Type B pancreatic cell (in vitro differentiated cells): Measurements from ENCODE around the gene AHRR. TPM values are rescaled to one million over a fixed set of nuclear protein-coding genes. Genes with fewer than 3 reads are reported as not detected.

Source experiments
- DNase-seq: peaks from one replicate; pipeline ENCODE4 v3.0.0; 2021; ENCODE audit warnings: mixed read lengths; ENCODE audit not compliant: unreplicated experiment; ENCODE audit errors: extremely low spot score
- H3K27ac Mint-ChIP-seq: 2 replicates; pipeline ENCODE4 v1.8.0; 2021; ENCODE audit warnings: mild to moderate bottlenecking, mixed read lengths
- H3K27me3 Mint-ChIP-seq: 2 replicates; pipeline ENCODE4 v1.8.0; 2021; ENCODE audit warnings: mixed read lengths
- H3K36me3 Mint-ChIP-seq: 2 replicates; pipeline ENCODE4 v1.8.0; 2021; ENCODE audit warnings: mixed read lengths
- H3K4me1 Mint-ChIP-seq: one replicate; pipeline ENCODE4 v1.8.0; 2021; ENCODE audit warnings: mixed read lengths; ENCODE audit not compliant: unreplicated experiment
- H3K4me3 Mint-ChIP-seq: 2 replicates; pipeline ENCODE4 v1.8.0; 2021; ENCODE audit warnings: mild to moderate bottlenecking, mixed read lengths
- H3K9me3 Mint-ChIP-seq: 2 replicates; pipeline ENCODE4 v1.8.0; 2021; ENCODE audit warnings: mixed read lengths
- CTCF ChIP-seq: fragments of 200-600 bp; sonication (generic); conservative IDR thresholded peaks from 2 replicates; pipeline ENCODE4 v1.5.0; 2021; ENCODE audit warnings: antibody characterized with exemption, mild to moderate bottlenecking
- total RNA-seq: library from RNA; stranded (reverse); gene quantifications from 2 replicates; pipeline ENCODE4 v1.2.1, GENCODE V29; 2021; ENCODE audit warnings: low replicate concordance

Gene AHRR
- total RNA-seq, 1 donor from 2014 or later, result 13.4 TPM

DNA sequence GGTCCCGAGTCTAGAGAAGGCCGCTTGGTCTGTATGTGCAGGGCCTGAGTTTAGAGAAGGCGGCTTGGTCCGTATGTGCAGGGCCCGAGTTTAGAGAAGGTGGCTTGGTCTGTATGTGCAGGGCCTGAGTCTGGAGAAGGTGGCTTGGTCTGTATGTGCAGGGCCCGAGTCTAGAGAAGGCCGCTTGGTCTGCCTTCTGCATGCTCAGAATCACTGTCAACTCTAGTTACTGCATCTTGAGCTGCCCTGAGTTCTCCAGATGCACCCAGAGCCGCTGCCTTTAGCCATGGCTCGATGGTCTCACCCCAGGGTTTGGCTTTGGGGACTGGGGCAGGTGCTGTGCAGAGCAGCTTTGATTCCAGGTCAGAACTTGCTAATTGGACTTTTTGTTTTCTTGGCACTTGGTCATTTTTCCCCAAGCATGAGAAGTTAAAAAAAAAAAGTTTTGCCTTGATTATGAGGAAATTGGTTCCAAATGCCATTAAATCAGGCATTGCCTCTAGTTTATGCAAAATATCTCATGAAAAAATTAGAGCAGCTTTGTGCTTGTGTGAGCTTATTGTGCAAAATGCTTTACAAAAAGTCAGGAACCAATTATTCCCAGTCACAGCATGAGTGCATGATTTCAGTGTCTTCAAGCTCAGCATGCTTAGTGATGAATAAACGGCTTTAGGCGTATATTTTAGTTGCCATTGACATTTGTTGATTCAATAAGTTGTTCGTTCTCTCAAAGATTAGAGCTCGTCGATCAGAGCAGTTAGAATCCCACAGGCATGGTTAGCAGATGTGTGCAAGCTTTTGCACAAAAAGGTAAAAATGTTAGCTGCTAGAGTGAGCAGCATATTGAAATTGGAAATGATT, 96.0 kb downstream of the AHRR start:
- TF ChIP-seq CTCF, result no peak
- Mint-ChIP-seq H3K27me3 (no peaks in the 10 kb centered on the region), H3K9me3 (no peaks in the 10 kb centered on the region), H3K4me1 (peaks cover 29% of the 10 kb centered on the region), H3K36me3 (no peaks in the 10 kb centered on the region), H3K4me3 (no peak overlapping the region), H3K27ac (peak overlapping the region; percentile 16)
- no peak for DNase-seq

DNA sequence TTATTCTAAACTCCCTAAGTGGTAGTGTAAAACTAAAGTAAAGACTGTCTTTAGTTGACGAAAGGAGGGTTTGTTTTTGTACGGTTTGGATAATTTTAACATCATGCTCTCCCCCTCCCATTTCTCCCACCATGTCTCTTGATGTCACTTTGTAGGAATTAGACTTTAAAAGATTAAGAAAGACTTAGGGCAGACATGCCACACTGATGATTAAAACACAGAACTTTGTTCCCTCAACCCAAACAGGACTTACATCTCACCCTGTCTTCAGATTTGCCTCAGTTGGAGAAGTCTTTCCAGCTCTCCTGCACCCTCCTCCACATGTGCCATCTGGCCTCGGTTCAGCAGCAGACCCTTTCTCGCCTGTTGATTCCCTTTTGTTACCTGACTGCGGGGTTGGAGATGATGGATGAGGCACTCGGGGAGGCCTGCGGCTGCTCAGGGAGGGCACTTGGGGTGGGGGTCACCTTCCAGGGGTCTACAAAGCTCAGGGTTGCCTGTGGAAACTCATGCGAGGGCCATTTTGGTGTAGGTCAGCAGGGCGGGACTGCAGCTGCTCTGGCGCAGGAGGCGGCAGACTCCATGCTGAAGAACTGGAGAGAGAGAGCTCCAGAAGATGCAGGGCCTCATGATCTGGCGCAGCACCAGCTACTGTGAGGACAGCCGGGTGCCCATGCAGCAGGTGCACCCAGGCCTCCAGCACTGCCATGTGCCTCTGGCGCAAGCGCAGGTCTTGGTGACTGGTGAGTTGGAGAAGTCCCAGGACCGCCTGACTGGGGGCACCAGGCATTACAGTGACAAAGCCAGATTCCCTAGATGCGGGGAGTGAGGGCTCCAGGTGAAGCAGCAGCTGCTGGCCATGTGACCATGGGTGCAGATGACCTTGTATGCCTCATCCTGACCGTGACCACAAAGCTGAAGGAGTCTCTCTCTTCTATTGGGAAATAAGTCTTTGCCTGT, 96.9 kb downstream of the AHRR start:
- no peak for DNase-seq
- TF ChIP-seq CTCF, result no peak
- Mint-ChIP-seq H3K36me3 (no peaks in the 10 kb centered on the region), H3K9me3 (no peaks in the 10 kb centered on the region), H3K27ac (peak overlapping the region; percentile 16), H3K4me3 (no peak overlapping the region), H3K27me3 (no peaks in the 10 kb centered on the region), H3K4me1 (peaks cover 30% of the 10 kb centered on the region)

- no peaks in the 10 kb centered on the region for H3K9me3 Mint-ChIP-seq
- no peak overlapping the region for H3K27ac Mint-ChIP-seq
- peaks cover 25% of the 10 kb centered on the region for H3K4me1 Mint-ChIP-seq
- no peak for DNase-seq
- H3K27me3 Mint-ChIP-seq, result no peaks in the 10 kb centered on the region
- H3K36me3 Mint-ChIP-seq, result no peaks in the 10 kb centered on the region
- no peak overlapping the region for H3K4me3 Mint-ChIP-seq
- TF ChIP-seq CTCF, result no peak
Observed at GRCh38 chr5:419970-420369, 98.5 kb downstream of the AHRR start.

DNA sequence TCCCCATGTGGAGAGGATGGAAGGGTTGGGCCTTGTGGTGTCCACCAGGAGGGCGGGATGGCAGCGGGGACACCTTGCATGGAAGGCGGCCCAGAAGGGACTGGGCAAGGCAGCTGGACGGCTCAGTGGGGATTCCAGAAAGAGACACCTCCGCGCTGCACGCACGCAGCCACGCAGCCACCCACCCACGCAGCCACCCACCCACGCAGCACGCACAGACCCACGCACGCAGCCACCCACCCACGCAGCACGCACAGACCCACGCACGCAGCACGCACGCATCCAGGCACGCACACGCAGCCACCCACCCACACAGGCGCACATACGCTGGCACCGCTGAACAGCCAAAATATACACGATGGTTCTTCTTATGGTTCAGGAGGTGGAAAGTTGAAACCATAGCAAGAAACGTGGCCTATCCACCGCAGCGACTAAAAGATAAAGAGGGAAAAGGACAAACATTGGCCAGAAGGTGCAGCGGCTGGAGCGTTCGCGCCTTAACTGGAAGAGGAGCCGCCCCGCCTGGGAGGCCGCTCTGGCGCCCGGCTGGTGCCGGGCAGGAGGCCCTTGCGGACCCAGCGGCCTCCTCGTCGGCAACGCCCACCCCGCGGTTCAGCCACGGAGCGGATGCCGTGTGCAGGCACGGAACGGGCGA, 99.2 kb downstream of the AHRR start:
- Mint-ChIP-seq H3K4me3 (no peak overlapping the region), H3K27me3 (no peaks in the 10 kb centered on the region), H3K36me3 (no peaks in the 10 kb centered on the region), H3K27ac (no peak overlapping the region), H3K4me1 (peaks cover 21% of the 10 kb centered on the region), H3K9me3 (no peaks in the 10 kb centered on the region)
- no peak for TF ChIP-seq CTCF
- no peak for DNase-seq

GRCh38 chr5:421287-421880, 99.9 kb downstream of the AHRR start:
- H3K27ac Mint-ChIP-seq, result no peak overlapping the region

More at GRCh38 chr5:421287-421880, 99.9 kb downstream of the AHRR start:
- Mint-ChIP-seq H3K4me3 (no peak overlapping the region), H3K9me3 (peaks cover 5% of the 10 kb centered on the region), H3K36me3 (no peaks in the 10 kb centered on the region), H3K27me3 (no peaks in the 10 kb centered on the region), H3K4me1 (peaks cover 19% of the 10 kb centered on the region)
- TF ChIP-seq CTCF, result no peak
- DNase-seq, result no peak
